SK-N-SH treated with all-trans-retinoic acid at 6 μM for 48 hours (cell line): Measurements from ENCODE around the gene PDCL3.

Experiments used
- ATAC-seq: fragments of 200-7000 bp; cut with Tn5 transposase; 3 replicates; pipeline ENCODE4 v1.9.1; 2020; ENCODE audit warnings: mild to moderate bottlenecking, moderate library complexity
- ARNTL ChIP-seq: fragments of 450-650 bp; formaldehyde crosslinking; IDR thresholded peaks from 2 replicates; pipeline ENCODE4 v1.5.0; 2020; ENCODE audit warnings: low read depth, mild to moderate bottlenecking, moderate library complexity, borderline replicate concordance
- BACH2 ChIP-seq: fragments of 250-450 bp; sonication (Bioruptor Pico); IDR thresholded peaks from 2 replicates; pipeline ENCODE4 v1.9.0; 2021; ENCODE audit warnings: mild to moderate bottlenecking, borderline replicate concordance
- CSDC2 ChIP-seq: fragments of 250-450 bp; sonication (Bioruptor Pico); IDR thresholded peaks from 2 replicates; pipeline ENCODE4 v1.5.0; 2020; ENCODE audit warnings: mild to moderate bottlenecking, moderate library complexity
- ESRRG ChIP-seq: fragments of 250-450 bp; sonication (Bioruptor Pico); IDR thresholded peaks from 2 replicates; pipeline ENCODE4 v1.6.1; 2021; ENCODE audit warnings: mild to moderate bottlenecking
- GLIS3 ChIP-seq: fragments of 250-450 bp; sonication (Bioruptor Pico); IDR thresholded peaks from 2 replicates; pipeline ENCODE4 v1.5.0; 2020; ENCODE audit warnings: mild to moderate bottlenecking, moderate library complexity
- ISL1 ChIP-seq: fragments of 250-450 bp; sonication (Bioruptor Pico); IDR thresholded peaks from 2 replicates; pipeline ENCODE4 v2.1.2; 2022; ENCODE audit warnings: mild to moderate bottlenecking, moderate library complexity
- OSR1 ChIP-seq: fragments of 250-450 bp; sonication (Bioruptor Pico); IDR thresholded peaks from 2 replicates; pipeline ENCODE4 v1.8.0; 2022; ENCODE audit warnings: moderate library complexity, mild to moderate bottlenecking, inconsistent platforms
- PPARA ChIP-seq: fragments of 250-450 bp; sonication (Bioruptor Pico); IDR thresholded peaks from 2 replicates; pipeline ENCODE4 v1.5.0; 2020; ENCODE audit warnings: mild to moderate bottlenecking, borderline replicate concordance
- RARB ChIP-seq: fragments of 250-450 bp; sonication (Bioruptor Pico); IDR thresholded peaks from 2 replicates; pipeline ENCODE4 v1.8.0; 2021; ENCODE audit warnings: mild to moderate bottlenecking, moderate library complexity
- SNAI2 ChIP-seq: fragments of 250-450 bp; sonication (Bioruptor Pico); IDR thresholded peaks from 2 replicates; pipeline ENCODE4 v1.5.0; 2020; ENCODE audit warnings: mild to moderate bottlenecking, moderate library complexity
- TCF4 ChIP-seq: fragments of 250-450 bp; sonication (Bioruptor Pico); IDR thresholded peaks from 2 replicates; pipeline ENCODE4 v1.8.0; 2021; ENCODE audit warnings: mild to moderate bottlenecking, moderate library complexity, borderline replicate concordance
- TOX ChIP-seq: fragments of 250-450 bp; sonication (Bioruptor Pico); IDR thresholded peaks from 2 replicates; pipeline ENCODE4 v1.8.0; 2021; ENCODE audit warnings: mild to moderate bottlenecking, moderate library complexity, borderline replicate concordance
- ZC3H10 ChIP-seq: fragments of 250-450 bp; sonication (Bioruptor Pico); IDR thresholded peaks from 2 replicates; pipeline ENCODE4 v1.5.1; 2021; ENCODE audit warnings: mild to moderate bottlenecking, moderate library complexity
- ZFP3 ChIP-seq: fragments of 250-450 bp; sonication (Bioruptor Pico); IDR thresholded peaks from 2 replicates; pipeline ENCODE4 v1.5.0; 2020; ENCODE audit warnings: mild to moderate bottlenecking, moderate library complexity
- ZFP30 ChIP-seq: fragments of 450-650 bp; formaldehyde crosslinking; IDR thresholded peaks from 2 replicates; pipeline ENCODE4 v1.5.0; 2022; ENCODE audit warnings: mild to moderate bottlenecking, moderate library complexity
- ZNF565 ChIP-seq: fragments of 450-650 bp; formaldehyde crosslinking; conservative IDR thresholded peaks from 2 replicates; pipeline ENCODE4 v1.5.0; 2020; ENCODE audit warnings: low read depth, mild to moderate bottlenecking, moderate library complexity
- ZNF70 ChIP-seq: fragments of 450-650 bp; formaldehyde crosslinking; IDR thresholded peaks from 2 replicates; pipeline ENCODE4 v1.5.0; 2020; ENCODE audit warnings: mild to moderate bottlenecking, moderate library complexity
- ZNF8 ChIP-seq: fragments of 450-650 bp; formaldehyde crosslinking; IDR thresholded peaks from 2 replicates; pipeline ENCODE4 v1.5.0; 2020; ENCODE audit warnings: mild to moderate bottlenecking, moderate library complexity
- TF ChIP-seq, protein P1 (sequence below): fragments of 250-450 bp; sonication (Bioruptor Pico); IDR thresholded peaks from 2 replicates; pipeline ENCODE4 v1.8.0; 2021; ENCODE audit warnings: low read depth, mild to moderate bottlenecking, moderate library complexity, borderline replicate concordance
- TF ChIP-seq, protein P2 (sequence below): fragments of 250-450 bp; sonication (Bioruptor Pico); IDR thresholded peaks from 2 replicates; pipeline ENCODE4 v1.5.1; 2020; ENCODE audit warnings: low read depth, mild to moderate bottlenecking, moderate library complexity
- TF ChIP-seq, protein P3 (sequence below): fragments of 250-450 bp; sonication (Bioruptor Pico); IDR thresholded peaks from 2 replicates; pipeline ENCODE4 v1.5.1; 2021; ENCODE audit warnings: mild to moderate bottlenecking, moderate library complexity
- TF ChIP-seq, protein P4 (sequence below): fragments of 250-450 bp; sonication (Bioruptor Pico); IDR thresholded peaks from 2 replicates; pipeline ENCODE4 v1.5.0; 2020; ENCODE audit warnings: mild to moderate bottlenecking, moderate library complexity
- TF ChIP-seq, protein P5 (sequence below): fragments of 250-450 bp; sonication (Bioruptor Pico); IDR thresholded peaks from 2 replicates; pipeline ENCODE4 v1.8.0; 2020; ENCODE audit warnings: mild to moderate bottlenecking, moderate library complexity, borderline replicate concordance

The PDCL3 gene

DNA sequence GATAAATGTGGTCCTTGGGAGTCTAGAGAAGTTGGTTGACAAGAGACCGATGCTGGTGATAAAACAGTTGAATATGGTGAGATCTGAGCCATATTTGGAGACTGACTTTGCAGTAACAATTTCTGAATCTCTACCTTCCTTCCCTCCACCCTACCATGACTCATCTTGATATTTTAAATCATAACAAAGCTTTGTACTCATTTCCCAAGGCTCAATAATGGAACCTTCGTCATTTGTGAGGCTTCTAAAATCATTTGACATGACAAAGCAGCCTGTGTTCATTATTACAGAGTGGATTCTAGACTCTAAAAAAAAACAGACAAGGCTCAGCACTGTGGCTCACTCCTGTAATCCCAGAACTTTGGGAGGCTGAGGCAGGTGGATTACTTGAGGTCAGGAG, 38.5 kb upstream of the PDCL3 start (continued):
- TF ChIP-seq, protein P1, sequence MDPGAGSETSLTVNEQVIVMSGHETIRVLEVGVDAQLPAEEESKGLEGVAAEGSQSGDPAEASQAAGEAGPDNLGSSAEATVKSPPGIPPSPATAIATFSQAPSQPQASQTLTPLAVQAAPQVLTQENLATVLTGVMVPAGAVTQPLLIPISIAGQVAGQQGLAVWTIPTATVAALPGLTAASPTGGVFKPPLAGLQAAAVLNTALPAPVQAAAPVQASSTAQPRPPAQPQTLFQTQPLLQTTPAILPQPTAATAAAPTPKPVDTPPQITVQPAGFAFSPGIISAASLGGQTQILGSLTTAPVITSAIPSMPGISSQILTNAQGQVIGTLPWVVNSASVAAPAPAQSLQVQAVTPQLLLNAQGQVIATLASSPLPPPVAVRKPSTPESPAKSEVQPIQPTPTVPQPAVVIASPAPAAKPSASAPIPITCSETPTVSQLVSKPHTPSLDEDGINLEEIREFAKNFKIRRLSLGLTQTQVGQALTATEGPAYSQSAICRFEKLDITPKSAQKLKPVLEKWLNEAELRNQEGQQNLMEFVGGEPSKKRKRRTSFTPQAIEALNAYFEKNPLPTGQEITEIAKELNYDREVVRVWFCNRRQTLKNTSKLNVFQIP, result no peak
- TF ChIP-seq GLIS3 (no peak), SNAI2 (CRISPR knock-in tag) (no peak), PPARA (no peak), ESRRG (CRISPR knock-in tag) (no peak), BACH2 (CRISPR knock-in tag) (no peak), ARNTL (CRISPR knock-in tag) (no peak), ZNF8 (no peak), ZC3H10 (no peak), CSDC2 (no peak)

DNA sequence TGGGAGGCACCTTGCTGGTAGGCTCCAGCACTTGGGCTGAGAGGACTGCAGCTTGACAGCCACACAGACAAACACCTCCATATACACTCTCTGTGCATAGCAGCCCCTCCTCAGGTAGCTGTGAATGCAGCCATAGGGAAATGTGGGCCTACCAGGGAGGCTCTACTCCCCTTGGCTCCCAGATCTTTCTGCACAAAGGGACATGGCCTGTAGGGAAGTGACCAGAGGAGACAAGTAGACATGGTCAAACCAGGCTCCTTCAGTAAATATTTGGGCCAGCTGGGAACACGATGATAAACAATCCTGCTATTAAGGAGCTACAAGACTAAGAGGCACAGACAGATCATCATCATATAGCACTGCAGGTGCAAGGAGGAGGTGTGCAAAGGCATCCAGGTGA, 35.9 kb upstream of the PDCL3 start:
- TF ChIP-seq TCF4, result no peak
- no peak for TF ChIP-seq ARNTL (CRISPR knock-in tag)
- no peak for TF ChIP-seq ESRRG (CRISPR knock-in tag)
- no peak for ATAC-seq

DNA sequence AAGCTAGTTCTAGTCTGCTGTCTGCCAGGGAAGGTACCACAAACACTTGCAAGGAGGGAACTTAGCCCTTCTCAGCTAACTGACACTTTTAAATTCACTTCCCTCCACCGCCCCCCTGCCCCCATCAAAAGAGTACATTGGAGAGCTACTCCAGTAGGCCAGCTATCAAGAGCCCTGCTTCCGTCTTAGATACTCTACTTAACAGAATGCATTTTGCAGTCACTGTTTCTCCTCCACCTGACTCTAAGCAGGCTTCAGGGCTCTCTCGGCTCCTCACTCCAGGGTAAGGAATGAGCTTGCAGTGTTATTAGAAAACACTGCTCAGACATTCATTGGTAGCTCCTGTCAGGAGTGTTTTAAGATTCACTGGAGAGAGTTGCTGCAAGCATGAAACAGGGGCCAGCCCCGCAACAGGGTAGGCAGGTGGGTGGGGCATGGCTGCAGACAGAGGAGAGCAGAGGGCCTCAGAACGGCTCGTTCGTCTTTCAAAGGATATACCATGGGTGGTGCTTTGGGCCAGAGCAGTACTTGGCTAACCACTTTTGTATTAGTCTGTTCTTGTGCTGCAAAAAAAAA, 35.3 kb upstream of the PDCL3 start:
- ATAC-seq, result no peak
- TF ChIP-seq ZNF8 (no peak), GLIS3 (no peak), ESRRG (CRISPR knock-in tag) (no peak), OSR1 (CRISPR knock-in tag) (no peak), ARNTL (CRISPR knock-in tag) (no peak), ZFP3 (CRISPR knock-in tag) (no peak), ZC3H10 (no peak), ZFP30 (CRISPR knock-in tag) (no peak), ISL1 (CRISPR knock-in tag) (no peak), ZNF70 (CRISPR knock-in tag) (no peak), ZNF565 (CRISPR knock-in tag) (no peak), BACH2 (CRISPR knock-in tag) (no peak), TCF4 (no peak), RARB (no peak), TOX (CRISPR knock-in tag) (no peak), SNAI2 (CRISPR knock-in tag) (no peak)
- TF ChIP-seq, protein P2, sequence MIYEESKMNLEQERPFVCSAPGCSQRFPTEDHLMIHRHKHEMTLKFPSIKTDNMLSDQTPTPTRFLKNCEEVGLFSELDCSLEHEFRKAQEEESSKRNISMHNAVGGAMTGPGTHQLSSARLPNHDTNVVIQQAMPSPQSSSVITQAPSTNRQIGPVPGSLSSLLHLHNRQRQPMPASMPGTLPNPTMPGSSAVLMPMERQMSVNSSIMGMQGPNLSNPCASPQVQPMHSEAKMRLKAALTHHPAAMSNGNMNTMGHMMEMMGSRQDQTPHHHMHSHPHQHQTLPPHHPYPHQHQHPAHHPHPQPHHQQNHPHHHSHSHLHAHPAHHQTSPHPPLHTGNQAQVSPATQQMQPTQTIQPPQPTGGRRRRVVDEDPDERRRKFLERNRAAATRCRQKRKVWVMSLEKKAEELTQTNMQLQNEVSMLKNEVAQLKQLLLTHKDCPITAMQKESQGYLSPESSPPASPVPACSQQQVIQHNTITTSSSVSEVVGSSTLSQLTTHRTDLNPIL (CRISPR knock-in tag), result no peak
- TF ChIP-seq, protein P3, sequence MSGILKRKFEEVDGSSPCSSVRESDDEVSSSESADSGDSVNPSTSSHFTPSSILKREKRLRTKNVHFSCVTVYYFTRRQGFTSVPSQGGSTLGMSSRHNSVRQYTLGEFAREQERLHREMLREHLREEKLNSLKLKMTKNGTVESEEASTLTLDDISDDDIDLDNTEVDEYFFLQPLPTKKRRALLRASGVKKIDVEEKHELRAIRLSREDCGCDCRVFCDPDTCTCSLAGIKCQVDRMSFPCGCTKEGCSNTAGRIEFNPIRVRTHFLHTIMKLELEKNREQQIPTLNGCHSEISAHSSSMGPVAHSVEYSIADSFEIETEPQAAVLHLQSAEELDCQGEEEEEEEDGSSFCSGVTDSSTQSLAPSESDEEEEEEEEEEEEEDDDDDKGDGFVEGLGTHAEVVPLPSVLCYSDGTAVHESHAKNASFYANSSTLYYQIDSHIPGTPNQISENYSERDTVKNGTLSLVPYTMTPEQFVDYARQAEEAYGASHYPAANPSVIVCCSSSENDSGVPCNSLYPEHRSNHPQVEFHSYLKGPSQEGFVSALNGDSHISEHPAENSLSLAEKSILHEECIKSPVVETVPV (CRISPR knock-in tag), result no peak
- TF ChIP-seq, protein P4, sequence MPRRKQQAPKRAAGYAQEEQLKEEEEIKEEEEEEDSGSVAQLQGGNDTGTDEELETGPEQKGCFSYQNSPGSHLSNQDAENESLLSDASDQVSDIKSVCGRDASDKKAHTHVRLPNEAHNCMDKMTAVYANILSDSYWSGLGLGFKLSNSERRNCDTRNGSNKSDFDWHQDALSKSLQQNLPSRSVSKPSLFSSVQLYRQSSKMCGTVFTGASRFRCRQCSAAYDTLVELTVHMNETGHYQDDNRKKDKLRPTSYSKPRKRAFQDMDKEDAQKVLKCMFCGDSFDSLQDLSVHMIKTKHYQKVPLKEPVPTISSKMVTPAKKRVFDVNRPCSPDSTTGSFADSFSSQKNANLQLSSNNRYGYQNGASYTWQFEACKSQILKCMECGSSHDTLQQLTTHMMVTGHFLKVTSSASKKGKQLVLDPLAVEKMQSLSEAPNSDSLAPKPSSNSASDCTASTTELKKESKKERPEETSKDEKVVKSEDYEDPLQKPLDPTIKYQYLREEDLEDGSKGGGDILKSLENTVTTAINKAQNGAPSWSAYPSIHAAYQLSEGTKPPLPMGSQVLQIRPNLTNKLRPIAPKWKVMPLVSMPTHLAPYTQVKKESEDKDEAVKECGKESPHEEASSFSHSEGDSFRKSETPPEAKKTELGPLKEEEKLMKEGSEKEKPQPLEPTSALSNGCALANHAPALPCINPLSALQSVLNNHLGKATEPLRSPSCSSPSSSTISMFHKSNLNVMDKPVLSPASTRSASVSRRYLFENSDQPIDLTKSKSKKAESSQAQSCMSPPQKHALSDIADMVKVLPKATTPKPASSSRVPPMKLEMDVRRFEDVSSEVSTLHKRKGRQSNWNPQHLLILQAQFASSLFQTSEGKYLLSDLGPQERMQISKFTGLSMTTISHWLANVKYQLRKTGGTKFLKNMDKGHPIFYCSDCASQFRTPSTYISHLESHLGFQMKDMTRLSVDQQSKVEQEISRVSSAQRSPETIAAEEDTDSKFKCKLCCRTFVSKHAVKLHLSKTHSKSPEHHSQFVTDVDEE (CRISPR knock-in tag), result no peak
- TF ChIP-seq, protein P5, sequence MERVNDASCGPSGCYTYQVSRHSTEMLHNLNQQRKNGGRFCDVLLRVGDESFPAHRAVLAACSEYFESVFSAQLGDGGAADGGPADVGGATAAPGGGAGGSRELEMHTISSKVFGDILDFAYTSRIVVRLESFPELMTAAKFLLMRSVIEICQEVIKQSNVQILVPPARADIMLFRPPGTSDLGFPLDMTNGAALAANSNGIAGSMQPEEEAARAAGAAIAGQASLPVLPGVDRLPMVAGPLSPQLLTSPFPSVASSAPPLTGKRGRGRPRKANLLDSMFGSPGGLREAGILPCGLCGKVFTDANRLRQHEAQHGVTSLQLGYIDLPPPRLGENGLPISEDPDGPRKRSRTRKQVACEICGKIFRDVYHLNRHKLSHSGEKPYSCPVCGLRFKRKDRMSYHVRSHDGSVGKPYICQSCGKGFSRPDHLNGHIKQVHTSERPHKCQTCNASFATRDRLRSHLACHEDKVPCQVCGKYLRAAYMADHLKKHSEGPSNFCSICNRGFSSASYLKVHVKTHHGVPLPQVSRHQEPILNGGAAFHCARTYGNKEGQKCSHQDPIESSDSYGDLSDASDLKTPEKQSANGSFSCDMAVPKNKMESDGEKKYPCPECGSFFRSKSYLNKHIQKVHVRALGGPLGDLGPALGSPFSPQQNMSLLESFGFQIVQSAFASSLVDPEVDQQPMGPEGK (CRISPR knock-in tag), result no peak
